Uterus (tissue), 2 donors: ENCODE results near the gene F5.

ENCODE experiments used
- CTCF ChIP-seq, 4 experiments: fragments of 200-600 bp in 2 of 4; fragments of 450-650 bp in 2 of 4; sonication (generic) in 2 of 4; IDR thresholded peaks; one replicate each; pipeline ENCODE4 v1.5.1; 2016 to 2019; ENCODE audit warnings: antibody characterized with exemption in 4 of 4, mild to moderate bottlenecking in 2 of 4, moderate library complexity in 1 of 4
- POLR2A ChIP-seq, 2 donors: fragments of 450-650 bp; IDR thresholded peaks; one replicate each; pipeline ENCODE4 v1.6.1; 2016; ENCODE audit warnings: antibody characterized with exemption in 2 of 2, mild to moderate bottlenecking in 1 of 2, moderate library complexity in 1 of 2

DNA sequence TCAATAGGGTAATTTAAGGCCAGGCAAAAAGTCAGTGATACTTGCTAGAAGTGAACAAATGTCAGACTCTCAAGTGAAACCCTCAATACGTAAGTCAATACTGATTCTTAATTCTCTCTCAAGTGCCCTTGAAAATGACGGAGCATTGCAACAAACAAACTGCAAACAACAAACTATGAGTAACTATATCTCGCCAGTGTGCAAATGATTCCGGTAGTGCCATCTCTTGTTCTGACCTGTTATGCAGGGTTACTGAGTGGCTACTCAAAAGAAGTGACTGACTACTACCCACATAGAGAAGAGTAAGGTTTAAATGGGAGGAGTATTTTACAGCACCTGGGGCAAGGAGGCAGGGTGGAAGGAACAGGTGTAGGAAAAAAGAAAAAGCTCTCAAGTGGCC lies 102.2 kb downstream of the F5 start:
- TF ChIP-seq POLR2A (IDR thresholded peaks at IDR 0.05), result no peak
- TF ChIP-seq CTCF (IDR thresholded peaks at IDR 0.05), result no peak
